Neutrophil (primary cell): ENCODE data around the gene BDKRB1.

Experiments used
- H3K27ac ChIP-seq: fragments of 200-600 bp; sonication (generic); 2 replicates; pipeline ENCODE4 v1.5.1; 2016; ENCODE audit warnings: mild to moderate bottlenecking, moderate library complexity
- H3K27me3 ChIP-seq: fragments of 200-600 bp; sonication (generic); 2 replicates; pipeline ENCODE4 v1.6.0; 2016; ENCODE audit warnings: mild to moderate bottlenecking
- H3K36me3 ChIP-seq: fragments of 200-600 bp; sonication (generic); 2 replicates; pipeline ENCODE4 v1.5.1; 2017
- H3K4me1 ChIP-seq, 2 experiments: fragments of 200-600 bp in 1 of 2; sonication (generic) in 1 of 2; 1 replicate in 1 of 2; 2 replicates in 1 of 2; pipeline versions ENCODE4 v1.5.1 to v1.6.1; 2013 to 2016; ENCODE audit warnings: low read depth in 1 of 2, low read length in 1 of 2, mild to moderate bottlenecking in 1 of 2, moderate library complexity in 1 of 2; ENCODE audit not compliant: control insufficient read depth in 1 of 2, insufficient read depth in 1 of 2
- H3K4me3 ChIP-seq, 2 experiments: fragments of 200-600 bp in 1 of 2; sonication (generic) in 1 of 2; 1 replicate in 1 of 2; 2 replicates in 1 of 2; pipeline ENCODE4 v1.5.1; 2013 to 2016; ENCODE audit warnings: low read depth in 1 of 2, low read length in 1 of 2, mild to moderate bottlenecking in 1 of 2, moderate library complexity in 1 of 2
- H3K9me3 ChIP-seq: fragments of 200-600 bp; sonication (generic); 2 replicates; pipeline ENCODE4 v1.5.1; 2016
- TF ChIP-seq, protein P1 (sequence below): fragments of 200-600 bp; sonication (generic); IDR thresholded peaks from 2 replicates; pipeline ENCODE4 v1.5.1; 2016; ENCODE audit warnings: antibody characterized with exemption

BDKRB1 gene

GRCh38 chr14:96271421-96271762 lies 15.4 kb downstream of the BDKRB1 start:
- TF ChIP-seq, protein P1, sequence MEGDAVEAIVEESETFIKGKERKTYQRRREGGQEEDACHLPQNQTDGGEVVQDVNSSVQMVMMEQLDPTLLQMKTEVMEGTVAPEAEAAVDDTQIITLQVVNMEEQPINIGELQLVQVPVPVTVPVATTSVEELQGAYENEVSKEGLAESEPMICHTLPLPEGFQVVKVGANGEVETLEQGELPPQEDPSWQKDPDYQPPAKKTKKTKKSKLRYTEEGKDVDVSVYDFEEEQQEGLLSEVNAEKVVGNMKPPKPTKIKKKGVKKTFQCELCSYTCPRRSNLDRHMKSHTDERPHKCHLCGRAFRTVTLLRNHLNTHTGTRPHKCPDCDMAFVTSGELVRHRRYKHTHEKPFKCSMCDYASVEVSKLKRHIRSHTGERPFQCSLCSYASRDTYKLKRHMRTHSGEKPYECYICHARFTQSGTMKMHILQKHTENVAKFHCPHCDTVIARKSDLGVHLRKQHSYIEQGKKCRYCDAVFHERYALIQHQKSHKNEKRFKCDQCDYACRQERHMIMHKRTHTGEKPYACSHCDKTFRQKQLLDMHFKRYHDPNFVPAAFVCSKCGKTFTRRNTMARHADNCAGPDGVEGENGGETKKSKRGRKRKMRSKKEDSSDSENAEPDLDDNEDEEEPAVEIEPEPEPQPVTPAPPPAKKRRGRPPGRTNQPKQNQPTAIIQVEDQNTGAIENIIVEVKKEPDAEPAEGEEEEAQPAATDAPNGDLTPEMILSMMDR, result no peak
- Histone ChIP-seq H3K36me3 (no peaks in the 10 kb centered on the region), H3K4me3 (no peak overlapping the region), H3K27ac (no peak overlapping the region), H3K27me3 (peaks cover 5% of the 10 kb centered on the region), H3K9me3 (no peaks in the 10 kb centered on the region), H3K4me1 (no peaks in the 10 kb centered on the region)

DNA sequence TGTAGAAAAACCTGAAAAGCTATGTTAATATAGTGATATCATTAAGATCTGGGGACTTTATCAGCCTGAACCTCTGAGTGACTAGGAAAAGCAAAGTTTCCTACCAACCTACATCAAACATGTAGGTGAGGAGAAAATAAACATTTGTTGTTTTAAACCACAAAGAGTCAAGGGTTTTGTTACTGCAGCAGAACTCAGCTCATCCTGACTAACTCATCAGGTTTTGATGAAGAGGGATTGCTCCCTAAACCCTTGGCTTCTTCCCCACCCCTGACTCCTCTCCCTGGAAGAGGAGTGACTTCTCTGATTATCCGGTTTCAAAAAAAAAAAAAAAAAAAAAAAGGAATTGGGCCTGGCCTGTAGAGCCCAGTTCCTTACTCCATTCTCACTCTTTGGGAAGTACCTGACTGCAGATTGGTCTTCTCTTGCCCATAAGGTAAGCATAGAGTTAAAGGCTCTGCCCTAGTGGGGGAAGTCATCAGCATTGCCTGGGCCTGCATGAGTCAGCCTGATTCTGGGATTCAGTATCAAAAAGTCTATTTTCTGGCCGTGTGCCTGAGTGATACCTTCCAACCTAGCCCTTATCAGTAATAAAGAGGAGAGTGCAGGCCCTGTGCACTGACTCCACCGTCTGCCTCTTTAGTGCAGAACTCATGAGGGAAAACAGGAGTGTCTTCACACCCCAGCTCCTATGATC lies 16.9 kb downstream of the BDKRB1 start:
- Histone ChIP-seq H3K36me3 (no peaks in the 10 kb centered on the region), H3K9me3 (no peaks in the 10 kb centered on the region), H3K27me3 (peaks cover 5% of the 10 kb centered on the region), H3K4me3 (no peak overlapping the region), H3K4me1 (no peaks in the 10 kb centered on the region), H3K27ac (no peak overlapping the region)
- TF ChIP-seq, protein P1, result no peak

DNA sequence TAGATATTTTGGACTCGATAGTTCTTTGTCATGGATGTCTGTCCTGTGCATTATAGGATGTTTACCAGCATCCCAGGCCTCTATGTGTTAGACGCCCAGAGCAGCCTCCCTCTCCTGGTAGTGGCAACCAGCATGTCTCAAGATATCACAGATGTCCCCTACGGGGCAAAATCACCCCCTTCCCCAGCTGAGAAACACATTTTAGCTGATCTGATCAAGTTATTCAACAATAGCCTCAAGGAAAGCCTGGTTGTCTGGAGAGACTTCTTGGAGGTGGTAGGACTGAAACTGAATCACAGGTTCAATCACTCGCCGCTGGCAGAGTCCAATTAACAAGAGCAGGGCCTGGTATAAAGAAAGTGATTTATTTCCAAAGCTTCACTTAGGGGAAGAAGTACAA lies 17.6 kb downstream of the BDKRB1 start:
- peaks cover 6% of the 10 kb centered on the region for H3K9me3 ChIP-seq
- H3K36me3 ChIP-seq, result no peaks in the 10 kb centered on the region
- H3K4me1 ChIP-seq, result no peaks in the 10 kb centered on the region
- no peak overlapping the region for H3K4me3 ChIP-seq
- H3K27me3 ChIP-seq, result peaks cover 5% of the 10 kb centered on the region
- H3K27ac ChIP-seq, result no peak overlapping the region
- TF ChIP-seq, protein P1, result no peak

DNA sequence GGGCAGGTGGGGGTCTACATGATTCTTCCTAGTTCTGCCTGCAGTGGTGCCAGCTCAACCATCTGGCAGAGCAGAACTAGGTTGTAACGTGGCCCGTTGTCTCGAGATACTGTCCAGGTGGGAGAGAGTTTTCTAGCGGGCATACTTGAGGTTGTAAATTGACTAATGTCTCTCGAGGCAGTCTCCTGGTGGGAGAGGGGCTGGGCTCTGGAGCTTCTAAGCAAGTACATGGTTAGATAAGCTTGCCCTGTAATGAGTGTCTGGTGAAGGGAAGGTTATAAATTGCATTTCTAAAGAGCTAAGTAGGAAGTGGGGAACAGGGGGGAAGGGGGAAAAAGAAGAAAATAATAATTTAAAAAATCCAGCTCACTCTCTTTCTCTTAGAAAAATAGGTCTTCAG lies 18.1 kb downstream of the BDKRB1 start:
- Histone ChIP-seq H3K27me3 (peaks cover 5% of the 10 kb centered on the region), H3K27ac (no peak overlapping the region), H3K9me3 (peaks cover 6% of the 10 kb centered on the region), H3K4me3 (no peak overlapping the region), H3K36me3 (no peaks in the 10 kb centered on the region), H3K4me1 (no peaks in the 10 kb centered on the region)
- TF ChIP-seq, protein P1, result no peak

DNA sequence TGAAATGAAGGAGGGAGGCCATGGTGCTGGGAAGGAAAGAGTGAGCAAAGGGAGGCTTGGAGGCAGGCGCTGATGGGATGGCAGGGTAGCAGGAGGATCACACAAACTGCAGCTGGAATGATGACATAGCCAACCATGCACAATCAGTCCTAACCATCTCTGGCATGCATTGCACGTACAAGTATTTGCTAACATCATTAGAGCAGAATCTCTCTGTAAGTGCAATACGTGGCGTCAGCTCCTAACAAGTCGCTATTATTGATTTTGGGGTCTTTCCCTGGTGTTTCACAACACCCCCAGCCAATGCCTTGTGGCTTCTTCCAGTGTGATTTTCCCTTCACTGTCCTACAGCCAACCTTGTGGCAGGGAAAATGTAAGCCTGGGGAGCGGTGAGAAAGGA lies 18.5 kb downstream of the BDKRB1 start:
- Histone ChIP-seq H3K36me3 (no peaks in the 10 kb centered on the region), H3K9me3 (peaks cover 6% of the 10 kb centered on the region), H3K4me1 (no peaks in the 10 kb centered on the region), H3K27ac (no peak overlapping the region), H3K4me3 (no peak overlapping the region), H3K27me3 (peaks cover 5% of the 10 kb centered on the region)
- TF ChIP-seq, protein P1, result no peak
